GM10847 (cell line): ENCODE measurements around the gene PLCD1.

Experiments
- POLR2A ChIP-seq: IDR thresholded peaks from 2 replicates; pipeline ENCODE4 v1.6.1; 2011; ENCODE audit not compliant: insufficient read length; ENCODE audit errors: extremely low read depth

PLCD1 gene

GRCh38 chr3:38039101-38039898 lies 9.9 kb upstream of the PLCD1 start, which contains the start of gene DLEC1:
Gene DLEC1 (plus strand): TSS chr3:38039208. CDS start chr3:38039226, 18 bp downstream.
- TF ChIP-seq POLR2A, result no peak

- no peak for TF ChIP-seq POLR2A
Measured at GRCh38 chr3:38038447-38038911, 9.0 kb upstream of the PLCD1 start.

GRCh38 chr3:38036906-38037305 lies 7.5 kb upstream of the PLCD1 start:
- no peak for TF ChIP-seq POLR2A

GRCh38 chr3:38036286-38036685 lies 6.8 kb upstream of the PLCD1 start:
- TF ChIP-seq POLR2A, result no peak

GRCh38 chr3:38032328-38032865 lies 3.0 kb upstream of the PLCD1 start:
- no peak for TF ChIP-seq POLR2A

- TF ChIP-seq POLR2A, result no peak
Measured at GRCh38 chr3:38031022-38031994, 1.9 kb upstream of the PLCD1 start.

GRCh38 chr3:38030126-38031021 lies 932 bp upstream of the PLCD1 start:
- TF ChIP-seq POLR2A, result no peak

GRCh38 chr3:38028621-38029361 lies 651 bp downstream of the PLCD1 start:
- no peak for TF ChIP-seq POLR2A

GRCh38 chr3:38027466-38028465 lies 1.7 kb downstream of the PLCD1 start:
- no peak for TF ChIP-seq POLR2A

GRCh38 chr3:38026856-38027255 lies 2.6 kb downstream of the PLCD1 start:
- TF ChIP-seq POLR2A, result no peak

GRCh38 chr3:38022896-38023709 lies 6.3 kb downstream of the PLCD1 start:
- no peak for TF ChIP-seq POLR2A

GRCh38 chr3:38022301-38022700 lies 7.1 kb downstream of the PLCD1 start:
- no peak for TF ChIP-seq POLR2A
